HG02610 (cell line): ENCODE measurements around the gene TTYH3.
A peak's percentile ranks its signal among the peaks of the same experiment; 100 is the strongest.

Experiments
- ATAC-seq: cut with Tn5 transposase; IDR thresholded peaks from one replicate; pipeline ENCODE4 v1.9.1; 2021; ENCODE audit warnings: mild to moderate bottlenecking, moderate library complexity; ENCODE audit not compliant: unreplicated experiment

TTYH3 gene

GRCh38 chr7:2614631-2615330 is 17.0 kb upstream of the TTYH3 start:
- no peak for ATAC-seq

- ATAC-seq: no peak
These were observed 15.1 kb upstream of the TTYH3 start for GRCh38 chr7:2616387-2617324.

GRCh38 chr7:2617325-2617905 is 14.4 kb upstream of the TTYH3 start:
- ATAC-seq: no peak

- ATAC-seq: no peak
These were observed 12.7 kb upstream of the TTYH3 start for GRCh38 chr7:2619116-2619515.

GRCh38 chr7:2621061-2621828 is 10.5 kb upstream of the TTYH3 start:
- no peak for ATAC-seq

GRCh38 chr7:2621948-2622640 is 9.7 kb upstream of the TTYH3 start:
- no peak for ATAC-seq

- no peak for ATAC-seq
These were observed 8.7 kb upstream of the TTYH3 start for GRCh38 chr7:2622869-2623697.

GRCh38 chr7:2623698-2624014 is 8.1 kb upstream of the TTYH3 start:
- no peak for ATAC-seq

GRCh38 chr7:2624293-2624886 is 7.4 kb upstream of the TTYH3 start:
- ATAC-seq: no peak

- no peak for ATAC-seq
These were observed 5.2 kb upstream of the TTYH3 start for GRCh38 chr7:2626498-2627117.

- ATAC-seq: no peak
These were observed 4.3 kb upstream of the TTYH3 start for GRCh38 chr7:2627258-2628129.

- no peak for ATAC-seq
These were observed 3.7 kb upstream of the TTYH3 start for GRCh38 chr7:2628130-2628482.

GRCh38 chr7:2628891-2629290 is 2.9 kb upstream of the TTYH3 start:
- no peak for ATAC-seq

GRCh38 chr7:2629746-2630681 is 1.8 kb upstream of the TTYH3 start:
- no peak for ATAC-seq

GRCh38 chr7:2632733-2633537 is 1.1 kb downstream of the TTYH3 start:
- peak; percentile 21 for ATAC-seq
